SK-N-SH treated with all-trans-retinoic acid at 6 μM for 48 hours (cell line): ENCODE measurements around the gene DNAJA2.

ENCODE experiments used
- CREB5 ChIP-seq: fragments of 250-450 bp; sonication (Bioruptor Pico); IDR thresholded peaks from 2 replicates; pipeline ENCODE4 v1.5.1; 2020; ENCODE audit warnings: low read depth, mild to moderate bottlenecking, moderate library complexity
- CSRNP3 ChIP-seq: fragments of 250-450 bp; sonication (Bioruptor Pico); IDR thresholded peaks from 2 replicates; pipeline ENCODE4 v1.5.1; 2021; ENCODE audit warnings: mild to moderate bottlenecking, moderate library complexity
- PATZ1 ChIP-seq: fragments of 250-450 bp; sonication (Bioruptor Pico); IDR thresholded peaks from 2 replicates; pipeline ENCODE4 v1.8.0; 2020; ENCODE audit warnings: mild to moderate bottlenecking, moderate library complexity, borderline replicate concordance
- SNAI2 ChIP-seq: fragments of 250-450 bp; sonication (Bioruptor Pico); IDR thresholded peaks from 2 replicates; pipeline ENCODE4 v1.5.0; 2020; ENCODE audit warnings: mild to moderate bottlenecking, moderate library complexity
- TCF4 ChIP-seq: fragments of 250-450 bp; sonication (Bioruptor Pico); IDR thresholded peaks from 2 replicates; pipeline ENCODE4 v1.8.0; 2021; ENCODE audit warnings: mild to moderate bottlenecking, moderate library complexity, borderline replicate concordance
- TOX ChIP-seq: fragments of 250-450 bp; sonication (Bioruptor Pico); IDR thresholded peaks from 2 replicates; pipeline ENCODE4 v1.8.0; 2021; ENCODE audit warnings: mild to moderate bottlenecking, moderate library complexity, borderline replicate concordance
- ZC3H10 ChIP-seq: fragments of 250-450 bp; sonication (Bioruptor Pico); IDR thresholded peaks from 2 replicates; pipeline ENCODE4 v1.5.1; 2021; ENCODE audit warnings: mild to moderate bottlenecking, moderate library complexity
- ZFP3 ChIP-seq: fragments of 250-450 bp; sonication (Bioruptor Pico); IDR thresholded peaks from 2 replicates; pipeline ENCODE4 v1.5.0; 2020; ENCODE audit warnings: mild to moderate bottlenecking, moderate library complexity

- TF ChIP-seq PATZ1 (CRISPR knock-in tag) (no peak), ZC3H10 (CRISPR knock-in tag) (no peak), TOX (CRISPR knock-in tag) (no peak), CSRNP3 (CRISPR knock-in tag) (no peak), CREB5 (CRISPR knock-in tag) (no peak), SNAI2 (CRISPR knock-in tag) (no peak), TCF4 (CRISPR knock-in tag) (no peak), ZFP3 (CRISPR knock-in tag) (no peak)
These were observed 61.8 kb downstream of the DNAJA2 start for GRCh38 chr16:46911650-46912049.
